Thyroid gland (tissue), 4 donors: Measurements from ENCODE around the gene C2orf92.

Experiments used
- POLR2A ChIP-seq, 2 donors: fragments of 450-650 bp; IDR thresholded peaks; one replicate each; pipeline ENCODE4 v1.6.1; 2017; ENCODE audit warnings: antibody characterized with exemption in 2 of 2, mild to moderate bottlenecking in 2 of 2, moderate library complexity in 1 of 2
- TF ChIP-seq, protein P1 (sequence below), 6 experiments: fragments of 200-600 bp in 3 of 6; fragments of 450-650 bp in 3 of 6; sonication (generic) in 3 of 6; IDR thresholded peaks; one replicate each; pipeline ENCODE4 v1.5.1; 2016 to 2019; ENCODE audit warnings: antibody characterized with exemption in 6 of 6, mild to moderate bottlenecking in 2 of 6, inconsistent platforms in 1 of 6, moderate library complexity in 1 of 6

DNA sequence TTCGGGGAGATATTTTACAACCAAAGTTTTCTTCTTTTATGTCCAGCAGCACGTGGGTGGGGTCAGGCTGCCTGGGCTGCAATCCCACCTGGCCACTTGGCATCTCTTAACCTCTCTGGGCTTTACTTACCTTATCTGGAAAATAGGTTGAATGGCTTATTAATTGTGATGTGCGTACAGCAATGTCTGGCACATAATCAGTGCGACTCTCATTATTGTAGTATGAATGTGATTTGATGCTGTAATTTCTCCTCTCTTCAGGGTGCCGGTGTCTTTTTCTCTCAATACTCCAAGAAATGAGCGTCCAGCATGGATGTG, 41.8 kb downstream of the C2orf92 start:
- TF ChIP-seq, protein P1, sequence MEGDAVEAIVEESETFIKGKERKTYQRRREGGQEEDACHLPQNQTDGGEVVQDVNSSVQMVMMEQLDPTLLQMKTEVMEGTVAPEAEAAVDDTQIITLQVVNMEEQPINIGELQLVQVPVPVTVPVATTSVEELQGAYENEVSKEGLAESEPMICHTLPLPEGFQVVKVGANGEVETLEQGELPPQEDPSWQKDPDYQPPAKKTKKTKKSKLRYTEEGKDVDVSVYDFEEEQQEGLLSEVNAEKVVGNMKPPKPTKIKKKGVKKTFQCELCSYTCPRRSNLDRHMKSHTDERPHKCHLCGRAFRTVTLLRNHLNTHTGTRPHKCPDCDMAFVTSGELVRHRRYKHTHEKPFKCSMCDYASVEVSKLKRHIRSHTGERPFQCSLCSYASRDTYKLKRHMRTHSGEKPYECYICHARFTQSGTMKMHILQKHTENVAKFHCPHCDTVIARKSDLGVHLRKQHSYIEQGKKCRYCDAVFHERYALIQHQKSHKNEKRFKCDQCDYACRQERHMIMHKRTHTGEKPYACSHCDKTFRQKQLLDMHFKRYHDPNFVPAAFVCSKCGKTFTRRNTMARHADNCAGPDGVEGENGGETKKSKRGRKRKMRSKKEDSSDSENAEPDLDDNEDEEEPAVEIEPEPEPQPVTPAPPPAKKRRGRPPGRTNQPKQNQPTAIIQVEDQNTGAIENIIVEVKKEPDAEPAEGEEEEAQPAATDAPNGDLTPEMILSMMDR (IDR thresholded peaks at IDR 0.05), result no peak
- TF ChIP-seq POLR2A (IDR thresholded peaks at IDR 0.05), result no peak
